Measurements from ENCODE around the gene DZIP1.

The DZIP1 gene

GRCh38 chr13:95544293-95544692 is 100.2 kb downstream of the DZIP1 start:
- no peaks in the 10 kb centered on the region for H3K36me3 ChIP-seq (ENCODE audit: insufficient read depth, low read length)
- peaks cover 4% of the 10 kb centered on the region for H3K4me1 ChIP-seq (ENCODE audit: insufficient read depth, low read length)
- no peak overlapping the region for H2AFZ ChIP-seq (ENCODE audit: low read depth, low read length)
- H3K4me3 ChIP-seq (ENCODE audit: low read length) = no peak overlapping the region
- H3K27me3 ChIP-seq (ENCODE audit: insufficient read depth, low read length) = peaks cover 8% of the 10 kb centered on the region
- H3K9me3 ChIP-seq (ENCODE audit: low read length) = no peaks in the 10 kb centered on the region

DNA sequence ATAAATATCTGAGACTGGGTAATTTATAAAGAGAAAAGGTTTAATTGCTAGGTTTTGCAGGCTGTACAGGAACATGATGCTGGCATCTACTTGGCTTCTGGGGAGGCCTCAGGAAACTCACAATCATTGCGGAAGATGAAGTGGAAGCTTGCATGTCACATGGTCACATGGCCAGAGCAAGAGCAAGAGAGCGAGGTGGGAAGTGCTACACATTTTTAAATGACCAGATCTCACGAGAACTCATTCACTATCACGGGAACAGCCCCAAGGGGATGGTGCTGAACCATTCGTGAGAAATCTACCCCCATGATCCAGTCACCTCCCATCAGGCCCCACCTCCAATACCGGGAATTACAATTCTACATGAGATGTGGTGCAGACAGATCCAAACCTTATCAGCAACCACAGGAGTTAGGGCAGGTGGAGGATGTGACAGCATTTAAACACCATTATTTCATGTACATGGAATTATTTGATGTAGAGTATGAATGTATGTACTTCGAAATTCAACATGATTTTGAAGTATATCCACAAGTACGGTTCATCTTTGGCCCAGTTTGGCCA is 102.5 kb downstream of the DZIP1 start:
- H3K9me3 ChIP-seq (ENCODE audit: low read length) = no peaks in the 10 kb centered on the region
- H2AFZ ChIP-seq (ENCODE audit: low read depth, low read length) = no peak overlapping the region
- H3K4me1 ChIP-seq (ENCODE audit: insufficient read depth, low read length) = peaks cover 4% of the 10 kb centered on the region
- H3K36me3 ChIP-seq (ENCODE audit: insufficient read depth, low read length) = no peaks in the 10 kb centered on the region
- no peak overlapping the region for H3K4me3 ChIP-seq (ENCODE audit: low read length)
- no peaks in the 10 kb centered on the region for H3K27me3 ChIP-seq (ENCODE audit: insufficient read depth, low read length)

- Histone ChIP-seq H3K4me1 (ENCODE audit: insufficient read depth, low read length) (peaks cover 4% of the 10 kb centered on the region), H3K4me3 (ENCODE audit: low read length) (no peak overlapping the region), H3K36me3 (ENCODE audit: insufficient read depth, low read length) (no peaks in the 10 kb centered on the region), H3K9me3 (ENCODE audit: low read length) (no peaks in the 10 kb centered on the region), H2AFZ (ENCODE audit: low read depth, low read length) (no peak overlapping the region), H3K27me3 (ENCODE audit: insufficient read depth, low read length) (no peaks in the 10 kb centered on the region)
Measured at GRCh38 chr13:95541308-95541707, 103.2 kb downstream of the DZIP1 start.

- no peak overlapping the region for H2AFZ ChIP-seq (ENCODE audit: low read depth, low read length)
- H3K4me1 ChIP-seq (ENCODE audit: insufficient read depth, low read length) = peaks cover 4% of the 10 kb centered on the region
- no peaks in the 10 kb centered on the region for H3K27me3 ChIP-seq (ENCODE audit: insufficient read depth, low read length)
- H3K36me3 ChIP-seq (ENCODE audit: insufficient read depth, low read length) = no peaks in the 10 kb centered on the region
- H3K9me3 ChIP-seq (ENCODE audit: low read length) = no peaks in the 10 kb centered on the region
- no peak overlapping the region for H3K4me3 ChIP-seq (ENCODE audit: low read length)
Measured at GRCh38 chr13:95540888-95541287, 103.6 kb downstream of the DZIP1 start.

GRCh38 chr13:95536632-95537241 is 107.8 kb downstream of the DZIP1 start:
- no peaks in the 10 kb centered on the region for H3K9me3 ChIP-seq (ENCODE audit: low read length)
- H3K4me3 ChIP-seq (ENCODE audit: low read length) = no peak overlapping the region

GRCh38 chr13:95535243-95535642 is 109.3 kb downstream of the DZIP1 start:
- H3K27me3 ChIP-seq (ENCODE audit: insufficient read depth, low read length) = no peaks in the 10 kb centered on the region
- no peaks in the 10 kb centered on the region for H3K4me1 ChIP-seq (ENCODE audit: insufficient read depth, low read length)
- H3K9me3 ChIP-seq (ENCODE audit: low read length) = no peaks in the 10 kb centered on the region
- no peak overlapping the region for H3K4me3 ChIP-seq (ENCODE audit: low read length)
- no peaks in the 10 kb centered on the region for H3K36me3 ChIP-seq (ENCODE audit: insufficient read depth, low read length)
- no peak overlapping the region for H2AFZ ChIP-seq (ENCODE audit: low read depth, low read length)

More at GRCh38 chr13:95536632-95537241, 107.8 kb downstream of the DZIP1 start:
- Histone ChIP-seq H2AFZ (ENCODE audit: low read depth, low read length) (no peak overlapping the region), H3K36me3 (ENCODE audit: insufficient read depth, low read length) (no peaks in the 10 kb centered on the region), H3K4me1 (ENCODE audit: insufficient read depth, low read length) (peaks cover 4% of the 10 kb centered on the region), H3K27me3 (ENCODE audit: insufficient read depth, low read length) (no peaks in the 10 kb centered on the region)

DNA sequence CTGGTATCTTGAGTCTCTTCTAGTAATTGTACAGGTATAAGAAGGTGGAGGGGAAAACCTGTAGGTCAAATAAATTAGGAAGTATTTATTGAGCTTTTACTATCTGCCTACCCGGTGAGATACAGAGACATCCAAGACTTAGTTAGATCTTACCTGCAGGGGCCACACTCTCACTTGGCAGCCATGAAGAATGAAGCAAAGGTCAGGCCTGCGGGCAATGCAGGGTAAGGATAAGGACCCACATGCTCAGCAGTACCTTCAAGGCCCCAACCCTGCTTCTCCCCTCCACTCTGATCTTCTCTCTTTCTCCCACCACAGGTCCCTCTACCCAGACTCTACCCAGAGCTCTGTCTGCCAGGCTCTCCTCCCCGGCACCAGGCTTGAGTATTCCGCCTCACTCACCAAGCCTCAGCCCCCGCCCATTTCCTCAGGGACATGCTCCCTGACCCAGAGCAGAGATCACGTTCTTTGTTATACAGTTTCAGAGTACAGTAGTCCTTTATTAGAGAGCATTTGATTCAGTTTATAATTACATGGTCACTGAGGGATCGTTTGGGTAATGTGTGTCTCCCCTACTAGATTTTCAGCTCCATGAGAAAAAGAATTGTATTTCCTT is 110.9 kb downstream of the DZIP1 start:
- H3K36me3 ChIP-seq (ENCODE audit: insufficient read depth, low read length) = no peaks in the 10 kb centered on the region
- H3K9me3 ChIP-seq (ENCODE audit: low read length) = no peaks in the 10 kb centered on the region
- no peaks in the 10 kb centered on the region for H3K4me1 ChIP-seq (ENCODE audit: insufficient read depth, low read length)
- H3K27me3 ChIP-seq (ENCODE audit: insufficient read depth, low read length) = no peaks in the 10 kb centered on the region
- H3K4me3 ChIP-seq (ENCODE audit: low read length) = no peak overlapping the region
- H2AFZ ChIP-seq (ENCODE audit: low read depth, low read length) = no peak overlapping the region

GRCh38 chr13:95530178-95530577 is 114.3 kb downstream of the DZIP1 start:
- Histone ChIP-seq H3K4me1 (ENCODE audit: insufficient read depth, low read length) (no peaks in the 10 kb centered on the region), H3K36me3 (ENCODE audit: insufficient read depth, low read length) (no peaks in the 10 kb centered on the region), H3K9me3 (ENCODE audit: low read length) (no peaks in the 10 kb centered on the region), H3K27me3 (ENCODE audit: insufficient read depth, low read length) (no peaks in the 10 kb centered on the region), H3K4me3 (ENCODE audit: low read length) (no peak overlapping the region), H2AFZ (ENCODE audit: low read depth, low read length) (no peak overlapping the region)
